ENCODE results near the gene MARK3.
"Not testable (repeated sequence)": the region's sequence is repeated elsewhere in the genome, so short reads cannot be mapped to it uniquely, and the experiment has no call there.

The MARK3 gene

DNA sequence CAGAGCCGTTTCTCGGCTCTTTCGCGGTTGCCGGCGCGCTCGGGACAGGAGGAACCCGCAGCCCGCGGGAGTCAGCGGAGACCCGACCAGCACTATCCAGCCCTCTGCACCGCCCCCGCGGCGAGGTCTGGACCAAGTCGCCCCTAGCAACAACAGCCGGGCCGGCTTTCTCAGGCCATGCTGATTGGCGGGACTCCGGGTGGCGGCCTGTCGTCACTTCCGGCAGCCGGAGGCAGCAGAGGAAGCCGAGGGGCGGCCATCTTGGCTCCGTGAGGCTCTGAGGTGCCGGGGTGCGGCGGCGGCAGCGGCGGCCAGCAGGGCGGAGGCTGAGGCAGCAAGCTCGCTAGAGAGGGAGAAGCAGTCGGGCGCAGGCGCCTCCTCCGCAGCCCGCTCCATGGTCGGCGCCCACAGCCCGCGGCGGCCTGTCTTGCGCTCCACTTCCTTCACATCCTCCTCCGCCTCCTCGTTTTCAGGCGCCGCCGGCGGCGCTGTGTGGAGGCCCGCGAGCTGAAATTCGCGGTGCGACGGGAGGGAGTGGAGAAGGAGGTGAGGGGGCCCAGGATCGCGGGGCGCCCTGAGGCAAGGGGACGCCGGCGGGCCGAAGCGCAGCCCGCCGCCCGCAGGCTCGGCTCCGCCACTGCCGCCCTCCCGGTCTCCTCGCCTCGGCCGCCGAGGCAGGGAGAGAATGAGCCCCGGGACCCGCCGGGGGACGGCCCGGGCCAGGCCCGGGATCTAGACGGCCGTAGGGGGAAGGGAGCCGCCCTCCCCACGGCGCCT lies at the start of gene MARK3:
Gene MARK3 (plus strand): TSS at position 264 of the 777 bp plus-strand sequence. CDS start 615 bp downstream, outside the sequence.
- peak; percentile 97 for DNase-seq

- DNase-seq = no peak
Observed at GRCh38 chr14:103336191-103336590, 49.0 kb upstream of the MARK3 start.

GRCh38 chr14:103337794-103338193 lies 47.4 kb upstream of the MARK3 start:
- DNase-seq = no peak

DNA sequence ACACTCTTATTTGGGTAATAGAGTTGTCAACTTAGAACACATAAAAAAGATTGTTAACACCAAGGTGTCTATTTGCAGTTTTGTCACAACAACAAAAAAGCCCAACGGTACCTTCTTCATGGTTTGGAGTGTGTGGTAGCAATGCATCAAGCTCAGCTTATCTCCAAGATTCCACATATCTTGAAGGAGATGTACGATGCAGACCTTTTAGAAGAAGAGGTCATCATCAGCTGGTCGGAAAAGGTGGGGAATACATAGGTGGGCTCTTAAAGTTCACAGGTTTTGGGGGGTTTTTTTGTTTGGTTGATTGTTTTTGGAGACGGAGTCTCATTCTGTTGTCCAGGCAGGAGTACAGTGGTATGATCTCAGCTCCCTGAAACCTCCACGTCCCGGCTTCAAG lies 45.7 kb upstream of the MARK3 start:
- DNase-seq = no peak

DNA sequence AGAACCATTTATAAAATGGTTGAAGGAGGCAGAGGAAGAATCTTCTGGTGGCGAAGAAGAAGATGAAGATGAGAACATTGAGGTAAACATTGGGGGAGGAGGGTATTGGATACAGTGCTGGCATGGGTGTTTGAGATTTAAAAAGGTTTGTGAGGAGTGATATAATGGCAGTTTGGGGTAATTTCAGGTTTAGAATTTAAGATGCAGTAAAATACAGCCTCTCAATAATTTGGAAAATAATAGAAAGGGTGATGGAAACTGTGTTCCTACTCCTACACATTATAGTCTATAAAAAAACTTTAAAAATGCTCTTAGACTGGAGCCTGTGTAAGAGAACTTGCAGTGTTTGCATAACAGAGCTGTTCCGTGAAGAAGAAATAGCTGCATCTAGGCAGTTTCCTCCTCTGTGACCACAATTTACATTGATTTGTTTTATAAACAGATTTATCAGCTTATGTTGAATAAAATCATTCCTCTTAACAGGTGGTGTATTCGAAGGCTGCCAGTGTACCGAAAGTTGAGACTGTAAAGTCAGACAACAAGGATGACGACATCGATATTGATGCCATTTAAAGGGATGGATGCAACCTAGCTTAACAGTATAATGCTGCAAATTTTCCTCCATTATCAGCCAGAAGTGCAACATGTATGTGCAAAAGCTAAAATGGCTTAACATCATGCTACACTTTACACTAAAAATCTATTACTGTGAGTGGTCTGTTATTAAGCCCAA lies 44.6 kb upstream of the MARK3 start:
- no peak for DNase-seq

GRCh38 chr14:103341250-103342129 lies 43.7 kb upstream of the MARK3 start:
- no peak for DNase-seq

GRCh38 chr14:103343164-103343879 lies 41.9 kb upstream of the MARK3 start:
- DNase-seq = no peak

- no peak for DNase-seq
Observed at GRCh38 chr14:103343905-103344797, 41.1 kb upstream of the MARK3 start.

DNA sequence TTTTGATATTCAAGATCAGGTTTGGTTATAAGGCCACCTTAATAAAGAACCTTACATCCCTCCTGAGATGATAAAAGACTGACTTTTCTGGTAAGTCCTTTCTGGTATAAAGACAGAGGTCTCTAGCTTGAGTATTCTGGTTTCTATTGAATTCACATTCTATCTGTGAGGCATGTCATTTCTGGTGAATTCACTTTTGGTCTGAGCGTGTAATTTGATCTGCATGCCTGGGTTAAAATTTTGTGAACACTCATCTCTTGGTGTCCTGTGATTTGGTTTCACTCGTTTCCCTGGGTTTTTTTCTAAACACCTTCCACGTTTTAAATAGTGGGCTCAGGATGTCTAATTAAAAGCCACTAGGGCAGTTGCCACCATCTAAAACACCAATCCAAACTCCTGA lies 38.9 kb upstream of the MARK3 start:
- no peak for DNase-seq

DNA sequence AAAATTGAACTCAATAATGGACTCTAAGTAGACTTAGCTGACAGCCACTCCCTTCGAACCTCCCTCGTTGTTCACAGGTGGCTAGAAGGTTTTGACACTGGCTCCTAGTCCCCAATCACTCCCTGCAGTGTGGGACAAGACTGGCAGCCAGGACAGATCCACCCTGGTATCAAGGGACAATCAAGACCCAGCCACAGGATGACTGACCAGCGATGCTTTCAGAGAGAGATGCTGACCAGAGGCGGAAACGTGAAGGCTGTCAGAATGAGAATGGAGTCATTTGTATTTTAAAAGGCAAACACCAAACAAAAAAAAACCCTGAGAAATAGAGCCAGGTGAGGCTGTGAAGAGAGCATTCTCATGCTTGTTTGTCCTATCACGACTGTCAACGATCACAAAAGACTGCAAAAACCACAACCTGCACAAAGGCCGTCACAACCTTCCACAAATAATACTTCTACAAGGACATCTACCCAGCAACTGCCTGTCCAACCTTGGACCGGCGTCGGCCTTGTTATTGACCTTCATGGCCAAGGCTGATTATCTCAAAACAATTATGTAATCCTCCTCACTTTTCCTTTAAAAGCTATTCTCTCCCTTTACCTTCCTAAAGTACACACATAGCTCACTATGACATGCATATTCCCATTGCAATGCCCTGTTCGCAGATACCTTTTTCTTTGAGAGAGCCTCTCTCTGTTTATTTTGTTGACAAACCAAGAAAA lies 38.0 kb upstream of the MARK3 start:
- no peak for DNase-seq

GRCh38 chr14:103348154-103348553 lies 37.1 kb upstream of the MARK3 start:
- no peak for DNase-seq

DNA sequence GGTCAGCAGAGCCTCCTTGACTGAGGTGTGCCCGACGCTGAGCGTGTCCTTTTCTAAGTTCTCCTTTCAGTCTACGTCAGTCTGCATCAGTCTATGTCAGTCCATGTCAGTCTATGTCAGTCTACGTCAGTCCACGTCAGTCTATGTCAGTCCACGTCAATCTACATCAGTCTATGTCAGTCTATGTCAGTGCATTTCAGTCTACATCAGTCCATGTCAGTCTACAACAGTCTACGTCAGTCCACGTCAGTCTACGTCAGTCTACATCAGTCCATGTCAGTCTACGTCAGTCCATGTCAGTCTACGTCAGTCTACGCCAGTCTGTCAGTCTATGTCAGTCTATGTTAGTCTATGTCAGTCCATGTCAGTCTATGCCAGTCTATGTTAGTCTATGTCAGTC lies 35.2 kb upstream of the MARK3 start:
- no peak for DNase-seq

GRCh38 chr14:103353362-103353761 lies 31.9 kb upstream of the MARK3 start:
- no peak for DNase-seq

DNA sequence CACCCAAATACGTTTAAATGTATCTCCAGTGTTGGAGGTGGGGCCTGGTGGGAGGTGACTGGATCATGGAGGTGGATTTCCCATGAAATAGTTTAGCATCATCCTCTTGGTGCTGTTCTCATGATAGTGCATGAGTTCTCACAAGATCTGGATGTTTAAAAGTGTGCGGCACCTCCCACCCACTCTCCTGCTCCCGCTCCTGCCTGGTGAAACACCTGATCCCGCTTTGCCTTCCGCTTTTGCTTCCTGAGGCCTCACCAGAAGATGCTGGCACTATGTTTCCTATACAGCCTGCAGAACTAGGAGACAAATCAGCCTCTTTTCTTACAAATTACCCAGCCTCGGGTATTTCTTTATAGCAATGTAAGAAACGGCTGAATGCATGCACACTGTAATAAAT lies 31.1 kb upstream of the MARK3 start:
- DNase-seq = no peak

DNA sequence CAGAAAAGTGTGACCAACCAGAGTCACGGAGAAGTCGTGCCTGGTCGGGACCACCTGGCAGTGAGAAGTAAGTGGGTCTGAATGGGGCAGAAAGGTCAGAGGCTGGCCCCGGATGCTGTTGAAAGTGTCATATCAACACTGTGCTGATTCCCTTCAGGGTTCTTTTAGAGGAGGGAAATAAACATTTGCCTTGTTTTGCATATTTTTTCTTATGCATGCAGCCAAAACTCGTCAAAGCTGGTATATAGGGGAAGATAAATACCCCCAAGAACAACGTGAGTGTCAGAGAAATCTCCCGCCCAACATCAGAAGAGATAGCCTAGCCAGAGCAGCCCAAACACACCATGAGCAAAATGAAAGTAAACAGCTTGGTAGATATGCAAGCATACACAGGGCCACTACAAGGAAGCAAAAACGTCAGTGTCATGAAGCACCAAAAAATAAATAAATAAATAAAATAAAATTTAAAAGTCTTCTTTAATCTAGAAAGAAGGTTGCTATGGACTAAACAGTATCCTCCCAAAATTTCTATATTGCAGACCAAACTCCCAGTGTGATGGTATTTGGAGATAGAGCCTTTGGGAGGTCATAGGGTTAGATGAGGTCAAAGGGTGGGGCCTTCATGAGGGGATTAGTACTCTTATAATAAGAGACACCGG lies 29.1 kb upstream of the MARK3 start:
- DNase-seq = no peak

- not testable (repeated sequence) for DNase-seq
Observed at GRCh38 chr14:103357552-103357951, 27.7 kb upstream of the MARK3 start.

GRCh38 chr14:103360548-103360947 lies 24.7 kb upstream of the MARK3 start:
- DNase-seq = no peak

GRCh38 chr14:103361867-103362266 lies 23.3 kb upstream of the MARK3 start:
- DNase-seq = no peak

DNA sequence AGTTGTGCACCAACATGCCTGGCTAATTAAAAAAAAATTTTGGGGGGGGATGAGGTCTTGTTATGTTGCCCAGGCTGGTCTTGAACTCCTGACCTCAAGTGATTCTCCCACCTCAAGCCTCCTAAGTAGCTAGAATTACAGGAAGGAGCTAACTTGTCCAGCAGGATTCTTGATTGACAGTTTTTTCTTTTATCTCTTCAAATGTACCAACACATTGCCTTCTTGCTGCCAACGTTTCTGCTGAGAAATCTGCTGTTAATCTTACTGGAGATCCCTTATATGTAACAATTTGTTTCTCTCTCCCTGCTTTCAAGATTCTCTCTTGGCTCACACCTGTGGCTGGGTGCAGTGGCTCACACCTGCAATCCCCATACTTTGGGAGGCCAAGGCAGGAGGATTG lies 22.4 kb upstream of the MARK3 start:
- DNase-seq = no peak

DNA sequence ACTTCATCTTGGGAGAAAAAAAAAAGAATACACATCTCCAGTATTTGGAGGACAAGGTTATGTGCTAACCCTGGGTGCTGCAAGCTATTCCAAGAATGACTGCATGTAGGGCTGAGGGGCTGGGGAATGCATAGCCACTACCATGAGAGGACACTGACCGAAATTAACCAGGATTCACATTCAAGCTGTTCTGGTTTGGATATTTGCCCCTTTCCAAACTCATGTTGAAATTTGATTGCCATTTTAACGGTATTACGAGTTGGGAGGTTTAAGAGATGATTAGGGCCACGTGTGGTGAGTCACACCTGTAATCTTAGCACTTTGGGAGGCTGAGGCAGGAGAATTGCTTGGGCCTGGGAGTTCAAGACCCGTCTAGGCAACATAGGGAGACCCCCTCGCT lies 18.5 kb upstream of the MARK3 start:
- DNase-seq = no peak
